Ishikawa (cell line): ENCODE data around the gene ANKRD34A.

Source experiments
- CEBPB ChIP-seq: IDR thresholded peaks from 2 replicates; pipeline ENCODE4 v1.6.1; 2012
- CREB1 ChIP-seq: IDR thresholded peaks from 2 replicates; pipeline ENCODE4 v1.6.1; 2012; ENCODE audit warnings: low read depth
- EGR1 ChIP-seq: IDR thresholded peaks from 2 replicates; pipeline ENCODE4 v1.6.1; 2012
- EP300 ChIP-seq: IDR thresholded peaks from 2 replicates; pipeline ENCODE4 v1.6.1; 2012; ENCODE audit warnings: borderline replicate concordance
- FOXM1 ChIP-seq: IDR thresholded peaks from 2 replicates; pipeline ENCODE4 v1.6.1; 2012; ENCODE audit warnings: low read depth, borderline replicate concordance
- NFIC ChIP-seq: IDR thresholded peaks from 2 replicates; pipeline ENCODE4 v1.6.1; 2012
- RAD21 ChIP-seq: IDR thresholded peaks from 2 replicates; pipeline ENCODE4 v1.6.1; 2012; ENCODE audit warnings: low read depth
- TCF12 ChIP-seq: IDR thresholded peaks from 2 replicates; pipeline ENCODE4 v1.6.1; 2012; ENCODE audit warnings: low read depth
- TEAD4 ChIP-seq: IDR thresholded peaks from 2 replicates; pipeline ENCODE4 v1.6.1; 2012
- YY1 ChIP-seq: IDR thresholded peaks from 2 replicates; pipeline ENCODE4 v1.6.1; 2012; ENCODE audit warnings: low read depth
- ZBTB7A ChIP-seq: IDR thresholded peaks from 2 replicates; pipeline ENCODE4 v1.6.1; 2012; ENCODE audit warnings: low read depth
- TF ChIP-seq, protein P1 (sequence below): IDR thresholded peaks from 2 replicates; pipeline ENCODE4 v1.6.1; 2012
- TF ChIP-seq, protein P2 (sequence below): IDR thresholded peaks from 2 replicates; pipeline ENCODE4 v1.6.1; 2012
- TF ChIP-seq, protein P3 (sequence below): IDR thresholded peaks from 2 replicates; pipeline ENCODE4 v1.6.1; 2012; ENCODE audit warnings: low read depth, mild to moderate bottlenecking

The ANKRD34A gene

DNA sequence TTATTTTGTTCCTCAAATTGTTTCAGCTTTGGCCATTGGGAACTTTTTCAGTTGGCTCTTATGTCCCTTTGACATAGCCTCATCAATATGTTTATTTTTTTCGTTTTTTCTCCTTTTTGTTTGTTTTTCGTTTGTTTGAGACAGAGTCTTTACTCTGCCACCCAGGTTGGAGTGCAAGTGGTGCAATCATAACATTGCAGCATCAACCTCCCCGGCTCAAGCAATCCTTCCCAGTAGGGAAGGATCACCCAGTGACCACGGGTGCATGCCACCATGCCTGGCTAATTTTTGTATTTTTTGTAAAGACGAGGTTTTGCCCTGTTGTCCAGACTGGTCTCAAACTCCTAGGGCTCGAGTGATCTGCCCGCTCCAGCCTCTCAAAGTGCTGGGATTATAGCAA lies 8.2 kb upstream of the ANKRD34A start:
- TF ChIP-seq EGR1: no peak
- TF ChIP-seq, protein P1, sequence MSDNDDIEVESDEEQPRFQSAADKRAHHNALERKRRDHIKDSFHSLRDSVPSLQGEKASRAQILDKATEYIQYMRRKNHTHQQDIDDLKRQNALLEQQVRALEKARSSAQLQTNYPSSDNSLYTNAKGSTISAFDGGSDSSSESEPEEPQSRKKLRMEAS: no peak
- no peak for TF ChIP-seq CEBPB
- no peak for TF ChIP-seq TEAD4
- no peak for TF ChIP-seq NFIC
- TF ChIP-seq, protein P2, sequence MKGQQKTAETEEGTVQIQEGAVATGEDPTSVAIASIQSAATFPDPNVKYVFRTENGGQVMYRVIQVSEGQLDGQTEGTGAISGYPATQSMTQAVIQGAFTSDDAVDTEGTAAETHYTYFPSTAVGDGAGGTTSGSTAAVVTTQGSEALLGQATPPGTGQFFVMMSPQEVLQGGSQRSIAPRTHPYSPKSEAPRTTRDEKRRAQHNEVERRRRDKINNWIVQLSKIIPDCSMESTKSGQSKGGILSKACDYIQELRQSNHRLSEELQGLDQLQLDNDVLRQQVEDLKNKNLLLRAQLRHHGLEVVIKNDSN: no peak
- no peak for TF ChIP-seq YY1

DNA sequence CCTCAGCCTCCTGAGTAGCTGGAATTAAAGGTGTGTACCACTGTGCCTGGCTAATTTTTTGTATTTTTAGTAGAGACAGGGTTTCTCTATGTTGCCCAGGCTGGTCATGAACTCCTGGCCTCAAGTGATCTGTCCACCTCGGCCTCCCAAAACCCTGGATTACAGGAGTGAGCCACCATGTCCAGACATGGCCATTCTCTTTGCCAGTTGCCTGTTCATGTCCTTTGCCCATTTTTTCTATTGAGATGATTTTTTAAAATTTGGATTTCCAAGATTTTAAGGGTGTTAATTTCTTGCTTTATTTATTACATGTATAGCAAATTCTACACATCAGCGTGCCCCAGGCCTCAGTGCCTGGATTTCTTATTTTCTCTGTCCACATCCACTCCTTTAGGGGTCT lies 2.9 kb upstream of the ANKRD34A start:
- TF ChIP-seq CEBPB: no peak
- TF ChIP-seq ZBTB7A: no peak
- TF ChIP-seq CREB1: no peak
- no peak for TF ChIP-seq EP300
- TF ChIP-seq, protein P3, sequence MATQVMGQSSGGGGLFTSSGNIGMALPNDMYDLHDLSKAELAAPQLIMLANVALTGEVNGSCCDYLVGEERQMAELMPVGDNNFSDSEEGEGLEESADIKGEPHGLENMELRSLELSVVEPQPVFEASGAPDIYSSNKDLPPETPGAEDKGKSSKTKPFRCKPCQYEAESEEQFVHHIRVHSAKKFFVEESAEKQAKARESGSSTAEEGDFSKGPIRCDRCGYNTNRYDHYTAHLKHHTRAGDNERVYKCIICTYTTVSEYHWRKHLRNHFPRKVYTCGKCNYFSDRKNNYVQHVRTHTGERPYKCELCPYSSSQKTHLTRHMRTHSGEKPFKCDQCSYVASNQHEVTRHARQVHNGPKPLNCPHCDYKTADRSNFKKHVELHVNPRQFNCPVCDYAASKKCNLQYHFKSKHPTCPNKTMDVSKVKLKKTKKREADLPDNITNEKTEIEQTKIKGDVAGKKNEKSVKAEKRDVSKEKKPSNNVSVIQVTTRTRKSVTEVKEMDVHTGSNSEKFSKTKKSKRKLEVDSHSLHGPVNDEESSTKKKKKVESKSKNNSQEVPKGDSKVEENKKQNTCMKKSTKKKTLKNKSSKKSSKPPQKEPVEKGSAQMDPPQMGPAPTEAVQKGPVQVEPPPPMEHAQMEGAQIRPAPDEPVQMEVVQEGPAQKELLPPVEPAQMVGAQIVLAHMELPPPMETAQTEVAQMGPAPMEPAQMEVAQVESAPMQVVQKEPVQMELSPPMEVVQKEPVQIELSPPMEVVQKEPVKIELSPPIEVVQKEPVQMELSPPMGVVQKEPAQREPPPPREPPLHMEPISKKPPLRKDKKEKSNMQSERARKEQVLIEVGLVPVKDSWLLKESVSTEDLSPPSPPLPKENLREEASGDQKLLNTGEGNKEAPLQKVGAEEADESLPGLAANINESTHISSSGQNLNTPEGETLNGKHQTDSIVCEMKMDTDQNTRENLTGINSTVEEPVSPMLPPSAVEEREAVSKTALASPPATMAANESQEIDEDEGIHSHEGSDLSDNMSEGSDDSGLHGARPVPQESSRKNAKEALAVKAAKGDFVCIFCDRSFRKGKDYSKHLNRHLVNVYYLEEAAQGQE: no peak
- no peak for TF ChIP-seq YY1
- TF ChIP-seq NFIC: no peak

DNA sequence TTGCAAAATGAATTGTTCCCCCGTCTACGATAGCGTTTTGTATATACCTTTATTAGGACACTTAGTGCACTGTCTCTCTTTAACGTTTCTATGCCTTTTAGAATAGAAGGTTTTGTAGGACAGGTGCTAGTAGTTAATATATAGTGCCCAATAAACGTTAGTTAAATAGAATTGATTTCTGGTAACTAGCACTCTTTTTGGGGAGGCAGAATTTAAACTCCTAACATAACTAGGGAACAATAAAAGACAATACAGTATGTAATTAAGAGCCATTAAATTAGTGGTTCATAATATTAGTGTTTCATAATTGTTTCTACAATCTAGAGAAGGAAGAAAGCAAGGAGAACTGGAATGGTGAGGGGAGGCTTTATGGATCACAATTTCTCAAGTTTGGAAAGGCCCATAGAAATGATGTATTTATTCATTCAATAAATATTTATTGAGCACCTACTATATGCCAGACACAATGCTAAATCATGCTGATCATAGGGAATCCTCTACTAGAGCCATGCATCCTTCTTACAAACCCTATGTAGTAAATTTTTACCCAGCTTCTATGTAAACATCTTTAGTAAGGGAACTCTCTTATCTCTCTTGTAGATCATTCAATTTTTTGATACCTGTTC lies 857 bp upstream of the ANKRD34A start:
- TF ChIP-seq CREB1: no peak
- TF ChIP-seq EP300: no peak

DNA sequence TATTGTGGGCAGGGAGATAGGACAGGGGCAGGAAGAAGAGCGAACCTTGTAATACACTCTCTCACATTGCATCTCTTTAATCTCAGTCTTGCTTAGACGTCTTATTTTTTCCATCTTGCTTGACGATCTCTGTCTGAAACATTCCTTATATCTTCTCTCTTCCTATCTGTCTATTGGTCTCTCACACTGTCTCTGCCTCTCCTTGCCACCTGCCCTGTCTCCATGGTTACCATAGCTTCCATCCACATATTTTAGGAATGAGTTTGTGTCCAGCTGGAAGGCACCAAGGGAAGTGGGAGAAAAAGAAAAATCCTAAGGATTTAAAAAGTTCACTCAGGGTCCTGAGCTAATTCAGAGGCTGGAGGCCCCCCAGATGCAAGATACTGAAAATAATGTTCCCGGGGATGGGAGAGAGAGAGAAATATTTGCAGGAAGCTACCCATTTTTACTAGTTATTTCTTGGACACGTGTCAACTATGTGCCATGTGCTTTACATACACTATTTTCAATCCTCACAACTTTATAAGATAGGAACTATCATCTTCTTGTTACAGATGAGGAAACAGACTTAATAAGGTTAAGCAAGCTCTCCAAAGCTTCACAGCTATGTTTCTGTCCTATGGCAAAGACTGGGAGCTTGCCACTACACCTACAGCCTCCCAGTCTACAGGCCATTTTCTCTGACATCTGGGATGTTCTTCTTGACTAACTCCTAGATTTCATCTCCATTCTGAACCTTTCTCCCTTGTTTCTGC lies 933 bp downstream of the ANKRD34A start:
- TF ChIP-seq, protein P3: no peak
- TF ChIP-seq RAD21 (no peak), TCF12 (no peak), CEBPB (no peak), TEAD4 (no peak), CREB1 (no peak), ZBTB7A (no peak), EP300 (no peak), EGR1 (no peak)
- TF ChIP-seq, protein P2: no peak

DNA sequence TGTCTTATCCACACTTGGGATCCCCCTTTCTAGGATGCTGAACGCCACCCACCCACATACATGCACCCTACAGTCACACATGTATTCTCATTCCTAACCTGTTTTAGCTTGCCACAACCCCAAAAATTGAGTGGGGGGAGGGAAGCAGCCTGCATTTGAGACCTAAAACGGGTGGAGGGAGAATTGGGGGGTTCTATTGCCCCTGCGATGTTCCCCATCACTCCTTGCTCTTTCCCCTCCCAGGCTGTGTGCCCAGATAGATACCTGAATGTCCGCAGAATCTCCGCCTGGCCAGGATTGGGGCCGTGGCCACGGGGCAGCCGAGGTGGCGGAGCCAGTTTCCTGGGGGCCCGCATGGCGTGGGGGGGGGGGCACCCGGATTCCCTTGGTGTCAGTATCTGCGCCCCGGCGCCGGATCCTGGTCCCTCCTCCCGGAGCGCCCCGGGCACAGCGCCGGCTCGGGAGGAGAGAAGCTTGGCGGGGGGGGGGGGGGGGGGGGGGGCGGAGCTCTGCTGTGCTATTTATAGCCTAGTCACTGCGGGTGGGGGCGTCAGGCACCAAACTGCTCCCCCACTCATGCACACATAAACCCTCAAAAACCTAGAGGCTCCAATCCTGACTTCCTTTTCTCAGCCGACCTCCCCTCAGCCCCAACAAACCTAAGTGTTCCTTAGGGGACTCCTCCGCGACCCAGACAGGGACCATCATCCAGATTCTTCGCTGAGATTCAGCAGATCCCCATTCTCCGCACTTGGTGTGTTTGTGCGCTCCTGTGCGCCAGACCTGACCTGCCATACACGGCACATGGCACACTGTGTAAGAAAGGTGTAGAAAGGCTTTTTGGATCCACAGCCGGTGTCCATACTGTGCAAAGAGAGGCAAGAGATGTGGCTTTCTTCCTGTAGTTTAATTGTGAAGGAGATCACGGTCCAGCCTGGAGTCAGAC lies 1.9 kb downstream of the ANKRD34A start:
- no peak for TF ChIP-seq NFIC
- TF ChIP-seq, protein P1: no peak
- TF ChIP-seq TCF12: no peak
- TF ChIP-seq FOXM1: no peak
- TF ChIP-seq, protein P2: no peak
- no peak for TF ChIP-seq ZBTB7A
- TF ChIP-seq YY1: no peak
- TF ChIP-seq CEBPB: no peak
- no peak for TF ChIP-seq RAD21
- no peak for TF ChIP-seq EP300
- TF ChIP-seq CREB1: no peak
